Sigmoid colon (tissue), 4 donors: ENCODE measurements around the gene WASF2.

Source experiments
- EP300 ChIP-seq, 4 donors: sonication (generic); formaldehyde crosslinking; IDR thresholded peaks; one replicate each; pipeline ENCODE4 v1.6.1; 2017; ENCODE audit warnings: antibody characterized with exemption in 4 of 4
- POLR2AphosphoS5 ChIP-seq, 4 donors: sonication (generic); formaldehyde crosslinking; IDR thresholded peaks; one replicate each; pipeline ENCODE4 v1.6.1; 2017; ENCODE audit warnings: antibody characterized with exemption in 4 of 4
- TF ChIP-seq, protein P1 (sequence below), 4 experiments: fragments of 450-650 bp in 3 of 4; fragments of 200-600 bp in 1 of 4; IDR thresholded peaks; one replicate each; pipeline ENCODE4 v1.5.1; 2016 to 2019; ENCODE audit warnings: antibody characterized with exemption in 4 of 4, mild to moderate bottlenecking in 3 of 4, moderate library complexity in 2 of 4

DNA sequence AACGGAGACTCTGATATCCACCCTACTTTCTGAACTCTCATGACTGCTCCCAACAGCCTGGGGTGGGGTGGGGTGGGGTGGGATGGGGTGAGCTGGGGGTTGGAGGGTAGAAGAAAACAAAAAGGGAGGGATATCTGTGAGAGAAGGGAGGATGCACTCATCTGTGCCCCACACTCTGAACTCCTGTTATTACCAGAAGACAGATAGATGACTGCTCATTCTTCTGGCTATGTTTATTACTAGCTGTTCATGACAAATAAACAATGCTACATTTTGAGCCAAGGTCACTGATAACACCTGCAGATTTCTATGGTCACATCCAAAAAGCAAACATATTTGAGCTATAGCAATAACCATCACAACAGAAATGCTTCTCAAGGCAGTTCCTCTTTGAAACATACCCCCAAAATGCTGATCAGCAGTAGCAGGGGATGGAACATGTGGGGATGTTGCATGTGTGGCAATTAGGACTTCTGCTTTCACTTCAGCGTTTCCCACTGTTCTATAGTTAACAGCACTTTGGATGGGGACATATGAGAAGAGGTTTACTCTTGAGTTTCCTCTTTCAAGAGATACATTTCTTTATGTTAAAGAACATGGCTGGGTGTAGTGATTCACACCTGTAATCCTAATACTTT is 54.3 kb downstream of the WASF2 start:
- TF ChIP-seq, protein P1, sequence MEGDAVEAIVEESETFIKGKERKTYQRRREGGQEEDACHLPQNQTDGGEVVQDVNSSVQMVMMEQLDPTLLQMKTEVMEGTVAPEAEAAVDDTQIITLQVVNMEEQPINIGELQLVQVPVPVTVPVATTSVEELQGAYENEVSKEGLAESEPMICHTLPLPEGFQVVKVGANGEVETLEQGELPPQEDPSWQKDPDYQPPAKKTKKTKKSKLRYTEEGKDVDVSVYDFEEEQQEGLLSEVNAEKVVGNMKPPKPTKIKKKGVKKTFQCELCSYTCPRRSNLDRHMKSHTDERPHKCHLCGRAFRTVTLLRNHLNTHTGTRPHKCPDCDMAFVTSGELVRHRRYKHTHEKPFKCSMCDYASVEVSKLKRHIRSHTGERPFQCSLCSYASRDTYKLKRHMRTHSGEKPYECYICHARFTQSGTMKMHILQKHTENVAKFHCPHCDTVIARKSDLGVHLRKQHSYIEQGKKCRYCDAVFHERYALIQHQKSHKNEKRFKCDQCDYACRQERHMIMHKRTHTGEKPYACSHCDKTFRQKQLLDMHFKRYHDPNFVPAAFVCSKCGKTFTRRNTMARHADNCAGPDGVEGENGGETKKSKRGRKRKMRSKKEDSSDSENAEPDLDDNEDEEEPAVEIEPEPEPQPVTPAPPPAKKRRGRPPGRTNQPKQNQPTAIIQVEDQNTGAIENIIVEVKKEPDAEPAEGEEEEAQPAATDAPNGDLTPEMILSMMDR (IDR thresholded peaks at IDR 0.05): no peak
- TF ChIP-seq EP300 (IDR thresholded peaks at IDR 0.05) (no peak), POLR2AphosphoS5 (IDR thresholded peaks at IDR 0.05) (peak in 2 of 4 donors; percentile 10 to 27)
